ENCODE measurements around the gene PSEN1. TPM values are rescaled to one million over a fixed set of nuclear protein-coding genes. Genes with fewer than 3 reads are reported as not detected.

PSEN1 gene
- total RNA-seq, 4 donors from 2014 or later = 101 to 221 (median 135) TPM

DNA sequence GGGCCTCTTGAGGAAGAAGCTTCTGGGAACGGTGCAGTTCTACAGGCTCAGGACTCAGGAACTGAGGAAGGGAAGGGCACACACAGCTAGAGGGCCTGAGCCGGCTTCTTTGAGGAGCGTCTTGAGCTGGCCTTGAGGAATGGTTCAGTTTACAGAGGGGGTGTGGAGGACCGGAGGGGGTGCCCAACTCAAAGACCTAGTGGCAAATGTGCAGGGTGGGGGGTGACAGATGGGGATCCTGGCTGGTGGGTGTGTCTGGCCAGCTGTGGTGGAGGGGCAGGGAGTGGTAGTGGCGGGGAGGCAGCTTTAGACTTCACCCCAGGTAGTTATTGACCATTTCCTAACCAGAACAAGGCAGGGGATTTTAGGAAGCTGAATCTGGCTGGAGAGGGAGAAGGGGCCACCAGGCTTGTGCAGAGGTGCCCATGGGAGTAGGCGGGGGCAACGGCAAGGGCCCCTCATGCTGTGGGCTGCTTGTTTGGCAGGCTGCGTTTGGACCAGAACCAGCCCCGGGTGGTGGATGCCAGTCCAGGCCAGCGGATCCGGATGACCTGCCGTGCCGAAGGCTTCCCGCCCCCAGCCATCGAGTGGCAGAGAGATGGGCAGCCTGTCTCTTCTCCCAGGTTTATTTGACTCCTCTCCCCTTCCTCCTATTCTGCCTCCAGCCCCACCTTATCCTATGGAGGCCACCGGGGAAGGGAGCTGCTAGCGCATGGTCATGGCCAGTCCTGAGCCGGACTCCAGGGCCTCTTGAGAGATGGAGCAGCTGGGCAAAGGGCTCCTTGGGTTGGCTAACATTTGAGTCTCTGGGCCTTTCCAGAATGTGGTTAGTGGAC, 128.8 kb downstream of the PSEN1 start:
- Histone ChIP-seq H3K4me1 (peaks cover 0 to 8% (median 4%) of the 10 kb centered on the region in 4 donors), H3K4me3 (no peak overlapping the region), H3K27me3 (no peaks in the 10 kb centered on the region), H3K36me3 (no peaks in the 10 kb centered on the region), H3K27ac (no peak overlapping the region), H3K9me3 (no peaks in the 10 kb centered on the region)
- TF ChIP-seq EP300 (IDR thresholded peaks at IDR 0.05; ENCODE audit: low read depth) (no peak), POLR2A (IDR thresholded peaks at IDR 0.05) (no peak)
- TF ChIP-seq, protein P1, sequence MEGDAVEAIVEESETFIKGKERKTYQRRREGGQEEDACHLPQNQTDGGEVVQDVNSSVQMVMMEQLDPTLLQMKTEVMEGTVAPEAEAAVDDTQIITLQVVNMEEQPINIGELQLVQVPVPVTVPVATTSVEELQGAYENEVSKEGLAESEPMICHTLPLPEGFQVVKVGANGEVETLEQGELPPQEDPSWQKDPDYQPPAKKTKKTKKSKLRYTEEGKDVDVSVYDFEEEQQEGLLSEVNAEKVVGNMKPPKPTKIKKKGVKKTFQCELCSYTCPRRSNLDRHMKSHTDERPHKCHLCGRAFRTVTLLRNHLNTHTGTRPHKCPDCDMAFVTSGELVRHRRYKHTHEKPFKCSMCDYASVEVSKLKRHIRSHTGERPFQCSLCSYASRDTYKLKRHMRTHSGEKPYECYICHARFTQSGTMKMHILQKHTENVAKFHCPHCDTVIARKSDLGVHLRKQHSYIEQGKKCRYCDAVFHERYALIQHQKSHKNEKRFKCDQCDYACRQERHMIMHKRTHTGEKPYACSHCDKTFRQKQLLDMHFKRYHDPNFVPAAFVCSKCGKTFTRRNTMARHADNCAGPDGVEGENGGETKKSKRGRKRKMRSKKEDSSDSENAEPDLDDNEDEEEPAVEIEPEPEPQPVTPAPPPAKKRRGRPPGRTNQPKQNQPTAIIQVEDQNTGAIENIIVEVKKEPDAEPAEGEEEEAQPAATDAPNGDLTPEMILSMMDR (IDR thresholded peaks at IDR 0.05) = no peak
- no peak for DNase-seq
- intact Hi-C loops (cut with DNase I; ENCODE audit: low total_unique reads) (no loop called here), in situ Hi-C loops (cut with MboI; ENCODE audit: low pct_ligation_motif_present in 1 of 4, low pct_unique_long_range_greater_than_20kb in 1 of 4, low sequenced_read_pairs in 3 of 4) (no loop called here)
- 83% methylated on average over 16 of the region's 18 CpGs; no CpG with 5 or more reads in 1 of the 2 donors for WGBS, 2 donors (ENCODE audit: low coverage in 1 of 2)

DNA sequence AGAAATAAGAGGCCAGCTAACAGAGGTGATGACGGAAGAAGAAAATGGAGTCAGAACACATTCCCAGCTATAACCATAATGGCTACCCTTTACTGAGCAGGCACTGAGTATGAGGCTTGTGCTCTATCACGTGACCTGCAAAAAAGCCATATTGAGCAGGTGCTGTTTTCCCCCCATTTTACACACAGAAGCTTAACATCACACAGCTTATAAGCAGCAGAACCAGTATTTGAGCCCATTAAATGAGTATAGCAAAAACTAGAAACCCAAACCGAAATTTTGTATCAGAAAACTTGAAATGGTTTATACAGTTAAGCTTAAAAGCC, 129.4 kb downstream of the PSEN1 start:
- H3K9me3 ChIP-seq = no peaks in the 10 kb centered on the region
- in situ Hi-C loops (cut with MboI; ENCODE audit: low pct_ligation_motif_present in 1 of 4, low pct_unique_long_range_greater_than_20kb in 1 of 4, low sequenced_read_pairs in 3 of 4) = no loop called here

DNA sequence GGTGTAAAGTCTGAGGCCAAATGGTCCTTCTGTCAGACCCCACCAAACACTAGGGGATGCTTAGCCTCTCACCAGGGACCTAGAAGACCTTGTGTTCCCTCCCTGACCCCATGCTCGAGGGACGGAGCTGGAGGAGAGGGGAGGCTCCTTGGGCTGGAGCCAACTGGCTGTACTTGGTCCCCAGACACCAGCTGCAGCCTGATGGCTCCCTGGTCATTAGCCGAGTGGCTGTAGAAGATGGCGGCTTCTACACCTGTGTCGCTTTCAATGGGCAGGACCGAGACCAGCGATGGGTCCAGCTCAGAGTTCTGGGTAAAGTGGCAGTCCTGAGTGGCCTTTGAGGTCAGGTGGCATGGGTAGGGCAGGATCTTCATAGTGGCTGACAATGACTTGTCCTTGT, 130.0 kb downstream of the PSEN1 start:
- no peak overlapping the region for H3K27ac ChIP-seq
- intact Hi-C loops (cut with DNase I; ENCODE audit: low total_unique reads) (no loop called here), in situ Hi-C loops (cut with MboI; ENCODE audit: low pct_ligation_motif_present in 1 of 4, low pct_unique_long_range_greater_than_20kb in 1 of 4, low sequenced_read_pairs in 3 of 4) (no loop called here)
- no peaks in the 10 kb centered on the region for H3K27me3 ChIP-seq
- 79% methylated on average over 6 of the region's 7 CpGs; no CpG with 5 or more reads in 1 of the 2 donors for WGBS, 2 donors (ENCODE audit: low coverage in 1 of 2)
- peaks cover 0 to 12% (median 4%) of the 10 kb centered on the region in 4 donors for H3K4me1 ChIP-seq
- no peak overlapping the region for H3K4me3 ChIP-seq
- no peak for TF ChIP-seq POLR2AphosphoS5 (IDR thresholded peaks at IDR 0.05)
- TF ChIP-seq, protein P1 (IDR thresholded peaks at IDR 0.05) = no peak
- TF ChIP-seq EP300 (IDR thresholded peaks at IDR 0.05; ENCODE audit: low read depth) = no peak
- no peak for TF ChIP-seq POLR2A (IDR thresholded peaks at IDR 0.05)
- no peaks in the 10 kb centered on the region for H3K9me3 ChIP-seq
- no peaks in the 10 kb centered on the region for H3K36me3 ChIP-seq
- DNase-seq = no peak

More for the DNA sequence above, 129.4 kb downstream of the PSEN1 start:
- no peaks in the 10 kb centered on the region for H3K27me3 ChIP-seq
- no peak overlapping the region for H3K4me3 ChIP-seq
- peaks cover 0 to 12% (median 4%) of the 10 kb centered on the region in 4 donors for H3K4me1 ChIP-seq
- TF ChIP-seq, protein P1 (IDR thresholded peaks at IDR 0.05) = no peak
- TF ChIP-seq POLR2A (IDR thresholded peaks at IDR 0.05) (no peak), POLR2AphosphoS5 (IDR thresholded peaks at IDR 0.05) (no peak), EP300 (IDR thresholded peaks at IDR 0.05; ENCODE audit: low read depth) (no peak)
- no peaks in the 10 kb centered on the region for H3K36me3 ChIP-seq
- intact Hi-C loops (cut with DNase I; ENCODE audit: low total_unique reads) = no loop called here
- DNase-seq = no peak
- WGBS, 2 donors (ENCODE audit: low coverage in 1 of 2) = 92 to 100% methylated on average over 1 to 3 of the region's 3 CpGs
- H3K27ac ChIP-seq = no peak overlapping the region

DNA sequence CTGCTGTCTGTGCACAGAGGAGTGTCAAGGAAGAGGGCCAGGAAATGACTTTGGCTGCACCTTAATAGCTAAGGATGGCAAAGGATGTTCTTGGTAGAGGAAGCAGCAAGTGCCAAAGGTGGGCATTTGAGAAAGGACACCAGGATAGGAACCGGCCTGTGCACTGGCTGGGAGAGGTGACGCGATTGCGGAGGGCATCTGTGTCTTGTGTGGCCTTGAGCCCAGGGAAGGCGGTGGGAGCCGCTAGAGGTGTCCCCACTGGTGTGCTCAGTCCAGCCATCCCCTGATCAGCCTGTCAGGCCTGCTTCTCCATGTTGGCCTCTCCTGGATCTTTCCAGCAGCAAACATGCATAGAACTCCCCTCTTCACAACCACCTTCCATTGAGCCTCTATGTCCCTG, 131.2 kb downstream of the PSEN1 start:
- Histone ChIP-seq H3K4me3 (no peak overlapping the region), H3K27me3 (no peaks in the 10 kb centered on the region), H3K36me3 (no peaks in the 10 kb centered on the region), H3K4me1 (peaks cover 0 to 12% (median 4%) of the 10 kb centered on the region in 4 donors), H3K9me3 (no peaks in the 10 kb centered on the region), H3K27ac (no peak overlapping the region)
- WGBS, 2 donors (ENCODE audit: low coverage in 1 of 2) = 92 to 100% methylated on average over 6 of the region's 6 CpGs
- no peak for DNase-seq
- intact Hi-C loops (cut with DNase I; ENCODE audit: low total_unique reads) = no loop called here
- TF ChIP-seq, protein P1 (IDR thresholded peaks at IDR 0.05) = no peak
- TF ChIP-seq POLR2A (IDR thresholded peaks at IDR 0.05) = no peak
- no peak for TF ChIP-seq EP300 (IDR thresholded peaks at IDR 0.05; ENCODE audit: low read depth)
- in situ Hi-C loops (cut with MboI; ENCODE audit: low pct_ligation_motif_present in 1 of 4, low pct_unique_long_range_greater_than_20kb in 1 of 4, low sequenced_read_pairs in 3 of 4) = no loop called here

Measured in transverse colon (tissue), 4 donors.